Testis (tissue), 3 donors: ENCODE data around the gene SLC22A4. TPM values are rescaled to one million over a fixed set of nuclear protein-coding genes. Genes with fewer than 3 reads are reported as not detected.

ENCODE experiments used
- DNase-seq: peaks from one replicate; pipeline ENCODE4 v3.0.0-alpha.2; 2019
- H3K27ac ChIP-seq, 2 donors: fragments of 200-600 bp; sonication (generic); one replicate each; pipeline ENCODE4 v1.5.1; 2019
- H3K27me3 ChIP-seq: fragments of 200-600 bp; sonication (generic); one replicate; pipeline ENCODE4 v1.5.1; 2019
- H3K36me3 ChIP-seq: fragments of 200-600 bp; sonication (generic); one replicate; pipeline ENCODE4 v1.5.1; 2017; ENCODE audit warnings: low read depth; ENCODE audit errors: missing control alignments
- H3K4me1 ChIP-seq: fragments of 200-600 bp; sonication (generic); one replicate; pipeline ENCODE4 v1.5.1; 2019
- H3K4me3 ChIP-seq, 2 donors: fragments of 200-600 bp; sonication (generic); one replicate each; pipeline ENCODE4 v1.5.1; 2017 to 2019
- H3K9me3 ChIP-seq: fragments of 200-600 bp; sonication (generic); one replicate; pipeline ENCODE4 v1.5.1; 2017
- POLR2A ChIP-seq: fragments of 450-650 bp; IDR thresholded peaks from one replicate; pipeline ENCODE4 v1.6.1; 2017; ENCODE audit warnings: antibody characterized with exemption, mild to moderate bottlenecking, moderate library complexity
- WGBS, 2 donors: methylation state at CpG; one replicate each; pipeline ENCODE4 v1.1.5; 2018; 5-methylcytosine and 5-hydroxymethylcytosine counted together
- intact Hi-C: fragments of 100-400 bp; cut with DNase I; formaldehyde crosslinking; loops from one replicate; pipeline ENCODE4 v1.15.1; 2023; ENCODE audit warnings: low total_unique reads
- polyA plus RNA-seq: library from polyadenylated mRNA; stranded (reverse); fragments of 350-450 nt; fragmentation: Illumina TruSeq; extraction: RNeasy Lipid Tissue Mini Kit (QIAGEN cat#74804); gene quantifications from one replicate; pipeline ENCODE4 v1.2.3, GENCODE V29; 2014; ENCODE audit warnings: low read depth, low replicate concordance; ENCODE audit not compliant: insufficient read depth
- total RNA-seq, 2 donors: library from RNA; depleted of rRNA; stranded (reverse); fragments of >200 nt; gene quantifications; one replicate each; pipeline ENCODE4 v1.2.3, GENCODE V29; 2016
- TF ChIP-seq, protein P1 (sequence below), 3 experiments: fragments of 450-650 bp in 2 of 3; fragments of 200-600 bp in 1 of 3; sonication (generic) in 1 of 3; IDR thresholded peaks; one replicate each; pipeline ENCODE4 v1.5.1; 2016 to 2019; ENCODE audit warnings: antibody characterized with exemption in 3 of 3, mild to moderate bottlenecking in 2 of 3, moderate library complexity in 1 of 3

The SLC22A4 gene
- total and polyA plus RNA-seq, 3 donors from 2014 or later, result 1.1 to 2.3 (median 1.5) TPM

DNA sequence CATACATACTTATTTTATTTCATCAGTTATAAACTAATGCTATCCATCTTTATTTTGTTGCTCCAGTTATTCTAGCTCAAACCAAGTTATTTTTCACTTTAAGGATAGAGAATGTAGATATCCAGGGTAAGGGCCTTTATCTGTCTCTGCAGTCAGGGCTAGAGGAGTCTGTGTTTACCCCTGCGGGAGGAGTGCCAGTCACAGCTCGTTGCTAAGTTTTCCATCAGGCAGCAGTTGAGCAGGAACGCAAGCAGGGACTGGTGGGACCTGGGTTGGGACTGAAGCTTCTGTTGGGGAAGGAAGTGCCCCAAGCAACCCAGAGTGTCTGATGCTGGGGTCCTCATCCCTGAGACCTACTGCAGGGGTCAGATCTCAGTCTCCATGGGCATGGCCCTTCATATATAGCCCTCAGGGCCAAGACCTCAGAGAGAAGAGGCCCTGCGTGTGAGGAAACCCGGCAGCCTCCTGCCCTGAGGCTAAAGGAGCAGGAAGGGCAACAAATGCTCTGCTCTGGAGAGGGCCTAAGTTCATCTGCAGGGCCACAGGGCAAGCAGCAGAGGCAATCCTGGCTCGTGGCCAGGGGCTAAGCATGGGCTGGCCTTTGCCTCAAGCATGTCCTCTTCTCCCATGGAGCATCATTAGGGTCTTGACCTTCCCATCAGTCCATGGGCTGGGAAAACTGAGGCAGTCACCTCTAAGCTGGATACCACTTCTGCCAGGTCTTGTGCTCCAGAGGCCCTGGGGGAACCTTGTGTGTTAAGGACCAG, 6.6 kb downstream of the SLC22A4 start:
- Histone ChIP-seq H3K4me1 (no peaks in the 10 kb centered on the region), H3K27ac (no peak overlapping the region), H3K36me3 (no peaks in the 10 kb centered on the region), H3K27me3 (no peaks in the 10 kb centered on the region), H3K4me3 (no peak overlapping the region), H3K9me3 (no peaks in the 10 kb centered on the region)
- no peak for DNase-seq
- intact Hi-C loops, result no loop called here
- TF ChIP-seq, protein P1, sequence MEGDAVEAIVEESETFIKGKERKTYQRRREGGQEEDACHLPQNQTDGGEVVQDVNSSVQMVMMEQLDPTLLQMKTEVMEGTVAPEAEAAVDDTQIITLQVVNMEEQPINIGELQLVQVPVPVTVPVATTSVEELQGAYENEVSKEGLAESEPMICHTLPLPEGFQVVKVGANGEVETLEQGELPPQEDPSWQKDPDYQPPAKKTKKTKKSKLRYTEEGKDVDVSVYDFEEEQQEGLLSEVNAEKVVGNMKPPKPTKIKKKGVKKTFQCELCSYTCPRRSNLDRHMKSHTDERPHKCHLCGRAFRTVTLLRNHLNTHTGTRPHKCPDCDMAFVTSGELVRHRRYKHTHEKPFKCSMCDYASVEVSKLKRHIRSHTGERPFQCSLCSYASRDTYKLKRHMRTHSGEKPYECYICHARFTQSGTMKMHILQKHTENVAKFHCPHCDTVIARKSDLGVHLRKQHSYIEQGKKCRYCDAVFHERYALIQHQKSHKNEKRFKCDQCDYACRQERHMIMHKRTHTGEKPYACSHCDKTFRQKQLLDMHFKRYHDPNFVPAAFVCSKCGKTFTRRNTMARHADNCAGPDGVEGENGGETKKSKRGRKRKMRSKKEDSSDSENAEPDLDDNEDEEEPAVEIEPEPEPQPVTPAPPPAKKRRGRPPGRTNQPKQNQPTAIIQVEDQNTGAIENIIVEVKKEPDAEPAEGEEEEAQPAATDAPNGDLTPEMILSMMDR (IDR thresholded peaks at IDR 0.05), result no peak
- no peak for TF ChIP-seq POLR2A
- WGBS, 2 donors, result 85 to 87% methylated on average over 3 to 6 of the region's 6 CpGs

DNA sequence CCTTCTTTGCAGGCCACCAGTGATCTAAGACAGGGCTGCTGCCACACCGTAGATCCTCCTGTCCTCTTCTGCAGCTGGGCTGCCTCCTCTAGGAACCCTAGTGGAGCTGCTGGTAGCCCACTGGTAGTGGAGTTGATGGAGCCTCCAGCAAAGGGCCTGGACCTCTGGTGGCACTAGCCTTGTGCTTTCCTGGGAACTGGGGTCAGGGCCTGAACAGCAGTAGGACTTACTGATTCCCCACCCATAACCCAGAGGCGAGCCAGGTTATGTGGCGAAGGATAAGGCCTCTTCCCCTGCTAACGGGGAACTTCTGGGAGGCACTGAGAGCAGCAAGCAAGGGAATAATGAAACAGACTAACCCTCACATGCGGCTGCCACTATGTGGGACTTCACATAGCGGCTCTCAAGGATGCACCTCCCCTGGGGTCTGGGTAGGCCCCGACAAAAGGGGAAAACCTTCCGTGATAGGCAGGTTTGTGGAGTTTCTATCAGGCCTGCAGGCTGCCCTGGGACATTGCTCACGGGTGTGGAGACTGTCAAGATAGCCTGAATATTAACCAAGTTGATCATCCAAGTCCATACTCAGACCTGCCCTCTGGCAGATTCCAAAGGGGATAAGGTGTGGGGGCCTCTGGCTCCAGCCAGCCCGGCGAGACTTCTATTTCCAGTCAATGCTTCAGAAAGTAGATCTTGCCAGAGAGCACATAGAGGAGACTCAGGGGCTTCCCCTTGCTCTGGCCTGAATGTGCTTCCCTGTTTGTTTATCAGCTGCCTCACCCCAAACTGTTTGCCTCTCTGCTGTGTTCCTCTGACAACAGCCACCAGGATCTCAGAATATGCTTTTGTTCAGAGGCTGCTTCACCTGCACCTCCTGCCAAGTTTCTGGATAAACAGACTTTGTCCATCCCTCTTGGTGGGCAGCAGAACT, 7.4 kb downstream of the SLC22A4 start:
- WGBS, 2 donors, result 61 to 81% methylated on average over 7 to 11 of the region's 11 CpGs
- intact Hi-C loops, result no loop called here
- TF ChIP-seq, protein P1 (IDR thresholded peaks at IDR 0.05), result no peak
- TF ChIP-seq POLR2A, result no peak
- no peaks in the 10 kb centered on the region for H3K27me3 ChIP-seq
- H3K36me3 ChIP-seq, result no peaks in the 10 kb centered on the region
- no peak for DNase-seq
- H3K4me3 ChIP-seq, result no peak overlapping the region
- no peaks in the 10 kb centered on the region for H3K4me1 ChIP-seq
- H3K27ac ChIP-seq, result no peak overlapping the region
- no peaks in the 10 kb centered on the region for H3K9me3 ChIP-seq

DNA sequence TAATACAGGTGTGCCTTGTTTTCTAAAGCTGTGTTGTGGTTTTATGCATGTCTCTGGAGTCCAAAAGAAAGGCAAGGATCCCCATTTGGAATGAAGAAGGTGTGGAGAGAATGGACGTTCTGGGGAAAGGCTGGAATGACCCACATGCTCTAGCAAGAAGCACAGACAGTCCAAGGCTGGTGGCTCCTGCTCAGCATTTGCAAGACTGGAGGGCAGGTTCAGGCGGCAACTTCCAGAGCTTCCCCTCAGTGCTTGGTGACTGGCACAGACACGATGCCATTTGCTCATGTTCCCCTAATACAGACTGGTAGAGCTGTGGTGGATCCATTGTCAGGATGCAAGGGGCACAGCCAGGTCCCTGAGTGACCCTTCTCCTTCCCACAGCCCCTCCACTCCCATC, 8.2 kb downstream of the SLC22A4 start:
- intact Hi-C loops, result no loop called here
- H3K4me3 ChIP-seq, result no peak overlapping the region
- DNase-seq, result no peak
- no peak overlapping the region for H3K27ac ChIP-seq
- no peak for TF ChIP-seq POLR2A
- TF ChIP-seq, protein P1 (IDR thresholded peaks at IDR 0.05), result no peak
- H3K4me1 ChIP-seq, result no peaks in the 10 kb centered on the region
- 76 to 85% methylated on average over 3 of the region's 3 CpGs for WGBS, 2 donors
- H3K9me3 ChIP-seq, result no peaks in the 10 kb centered on the region
- H3K36me3 ChIP-seq, result no peaks in the 10 kb centered on the region
- H3K27me3 ChIP-seq, result no peaks in the 10 kb centered on the region

DNA sequence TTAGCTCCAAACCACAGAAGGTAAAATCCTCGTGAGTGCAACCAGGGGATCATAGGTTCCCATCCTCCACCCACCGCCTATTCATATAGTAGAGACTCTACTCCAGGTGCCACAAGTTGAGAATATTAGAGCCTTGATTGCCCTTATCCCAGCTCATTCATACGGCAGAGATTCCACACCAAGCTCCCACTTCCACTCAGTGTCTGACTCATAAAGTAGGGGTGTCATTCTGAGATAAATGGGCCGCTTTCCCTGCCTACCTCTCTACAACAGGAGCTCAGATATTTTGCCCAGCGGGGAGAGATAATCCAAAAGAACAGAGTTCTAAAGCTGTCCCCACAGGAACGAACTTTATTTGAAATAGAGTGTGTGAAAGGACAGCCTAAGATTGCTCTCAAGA, 9.4 kb downstream of the SLC22A4 start:
- TF ChIP-seq, protein P1 (IDR thresholded peaks at IDR 0.05), result no peak
- TF ChIP-seq POLR2A, result no peak
- intact Hi-C loops, result no loop called here
- no peak for DNase-seq
- Histone ChIP-seq H3K27ac (no peak overlapping the region), H3K9me3 (no peaks in the 10 kb centered on the region), H3K36me3 (no peaks in the 10 kb centered on the region), H3K27me3 (no peaks in the 10 kb centered on the region), H3K4me1 (no peaks in the 10 kb centered on the region), H3K4me3 (no peak overlapping the region)
- WGBS, 2 donors, result 92 to 97% methylated on average over 6 of the region's 6 CpGs
